HG02588 (cell line): Measurements from ENCODE around the gene STARD8.
"Not testable (repeated sequence)": the region's sequence is repeated elsewhere in the genome, so short reads cannot be mapped to it uniquely, and the experiment has no call there.

ENCODE experiments used
- ATAC-seq: cut with Tn5 transposase; IDR thresholded peaks from one replicate; pipeline ENCODE4 v1.9.1; 2021; ENCODE audit warnings: mild to moderate bottlenecking, moderate library complexity; ENCODE audit not compliant: unreplicated experiment

The STARD8 gene

DNA sequence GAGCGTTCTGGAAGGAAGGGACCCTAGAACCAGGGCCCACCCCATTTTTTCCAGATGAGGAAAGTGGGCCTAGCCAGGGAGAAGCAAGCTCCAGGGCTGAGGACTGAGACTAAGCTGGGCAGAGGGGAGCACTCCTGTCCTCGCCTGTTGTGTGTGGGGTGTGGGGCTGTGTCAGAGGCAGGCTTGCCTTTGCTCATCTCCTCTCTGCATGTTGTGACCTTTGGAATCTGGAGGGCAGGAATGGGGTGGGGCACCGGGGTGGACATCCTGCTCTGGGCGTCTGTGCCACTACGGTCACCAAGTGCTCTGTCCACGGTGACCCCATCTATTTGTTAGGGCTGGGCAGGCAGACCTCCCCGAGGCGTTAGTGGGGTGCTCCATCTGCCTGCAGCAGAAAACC is 41.5 kb downstream of the STARD8 start:
- ATAC-seq, result not testable (repeated sequence)

DNA sequence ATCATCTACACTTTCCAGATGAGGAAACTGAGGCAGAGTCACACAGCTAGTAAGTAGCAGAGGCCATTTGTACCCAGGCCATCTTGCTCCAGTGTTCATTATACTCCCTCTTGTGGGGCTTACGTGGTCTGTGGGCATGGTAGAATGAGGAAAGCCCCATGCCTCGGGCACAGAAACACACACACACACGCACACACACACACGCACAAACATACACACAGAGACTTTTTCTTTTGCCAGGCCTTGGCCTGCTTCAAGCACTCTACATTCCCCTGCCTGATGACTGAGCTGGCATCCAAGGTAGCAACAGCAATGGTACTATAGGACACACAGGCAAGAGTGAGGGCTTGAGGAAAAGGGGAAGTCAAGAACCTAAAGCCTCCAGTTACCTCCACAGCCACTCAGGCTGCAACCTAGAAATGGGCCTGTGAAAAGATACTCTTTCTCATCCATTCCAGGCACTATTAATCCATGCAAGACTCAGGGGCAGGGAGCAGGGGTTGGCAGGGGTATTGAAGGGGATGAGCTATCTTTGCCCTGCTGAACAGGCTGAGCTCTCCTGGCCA is 43.6 kb downstream of the STARD8 start:
- ATAC-seq, result no peak

DNA sequence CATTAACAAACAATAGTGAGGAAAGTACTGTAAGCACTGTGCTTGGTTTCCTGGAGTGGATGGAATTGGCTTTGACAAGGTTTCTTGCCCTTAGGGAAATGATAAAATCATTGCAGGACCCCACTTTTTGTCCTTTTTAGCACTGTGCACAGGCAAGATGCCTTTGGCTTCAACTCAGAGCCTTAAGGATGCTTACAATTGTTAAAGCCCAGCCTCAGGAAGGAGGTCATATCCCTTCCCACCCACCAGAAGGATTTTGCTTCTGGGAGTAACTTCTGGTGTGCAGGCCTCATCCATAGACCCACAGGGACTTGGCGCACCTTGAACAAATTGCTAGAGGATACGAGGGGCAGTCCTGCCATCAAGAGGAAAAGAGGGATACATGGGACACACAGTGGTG is 44.5 kb downstream of the STARD8 start:
- ATAC-seq, result no peak

DNA sequence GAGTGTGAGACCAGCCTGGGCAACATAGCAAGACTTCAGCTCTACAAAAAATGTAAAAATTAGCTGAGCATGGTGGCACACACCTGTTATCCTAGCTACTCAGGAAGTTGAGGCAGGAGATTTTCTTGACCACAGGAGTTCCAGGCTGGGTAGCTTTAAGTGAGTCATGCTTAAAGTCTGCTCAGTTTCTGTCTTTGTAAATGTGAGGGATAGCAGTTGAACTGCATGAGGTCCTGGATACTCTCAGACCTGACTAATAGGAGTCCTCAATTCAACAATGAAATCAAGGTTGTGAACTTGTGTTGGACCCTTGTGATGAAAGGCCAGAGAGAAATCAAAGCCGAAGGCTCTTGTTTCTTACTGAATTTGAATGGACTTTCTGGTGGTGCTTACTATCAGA is 45.2 kb downstream of the STARD8 start:
- ATAC-seq, result no peak

DNA sequence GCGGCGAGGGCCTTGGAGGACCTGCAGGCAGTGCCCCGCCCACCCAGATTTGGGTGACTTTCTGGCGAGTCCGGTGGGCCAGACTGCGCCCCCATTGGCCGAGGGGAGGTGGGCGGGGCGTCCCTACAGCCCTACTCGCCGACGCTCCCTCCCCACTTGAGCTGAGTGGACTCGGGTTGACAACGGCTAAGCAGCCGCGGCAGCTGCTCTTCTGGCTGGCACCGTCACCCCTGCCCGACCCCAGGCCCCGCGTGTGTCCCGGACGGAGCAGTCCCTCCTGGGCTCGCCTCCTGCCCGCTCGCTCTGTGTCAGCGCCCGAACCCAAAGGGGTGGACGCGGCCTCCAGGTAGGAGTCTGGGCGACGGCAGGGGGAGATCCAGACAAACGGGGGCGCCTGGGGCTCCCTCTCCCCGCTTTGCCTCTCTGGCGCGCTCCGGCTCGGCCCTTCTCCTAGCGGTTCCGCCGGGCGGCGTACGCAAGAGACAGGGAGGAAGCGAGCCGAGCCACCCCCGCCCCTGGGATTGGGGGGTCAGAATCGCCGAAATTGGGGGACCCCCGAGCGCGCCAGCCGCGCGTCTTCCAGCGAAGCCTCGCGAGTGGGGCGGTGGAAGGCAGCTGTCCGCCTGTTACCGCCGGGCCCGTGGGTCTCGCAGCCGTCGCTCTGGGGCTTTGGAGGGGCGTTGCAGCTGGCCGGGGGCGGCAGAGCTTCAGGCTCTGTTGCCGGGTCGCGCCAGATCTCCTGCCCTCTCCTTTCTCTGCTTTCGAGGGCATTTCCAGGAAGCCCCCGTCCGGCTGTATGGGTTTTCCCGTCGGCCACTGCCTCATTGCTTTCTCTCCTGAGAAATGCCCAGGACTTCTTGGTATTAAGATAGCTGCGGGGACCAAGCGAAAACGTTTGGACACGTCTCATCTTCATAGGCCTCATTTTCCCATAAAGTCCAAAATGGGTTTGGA is 46.3 kb downstream of the STARD8 start:
- ATAC-seq, result peak; percentile 56

DNA sequence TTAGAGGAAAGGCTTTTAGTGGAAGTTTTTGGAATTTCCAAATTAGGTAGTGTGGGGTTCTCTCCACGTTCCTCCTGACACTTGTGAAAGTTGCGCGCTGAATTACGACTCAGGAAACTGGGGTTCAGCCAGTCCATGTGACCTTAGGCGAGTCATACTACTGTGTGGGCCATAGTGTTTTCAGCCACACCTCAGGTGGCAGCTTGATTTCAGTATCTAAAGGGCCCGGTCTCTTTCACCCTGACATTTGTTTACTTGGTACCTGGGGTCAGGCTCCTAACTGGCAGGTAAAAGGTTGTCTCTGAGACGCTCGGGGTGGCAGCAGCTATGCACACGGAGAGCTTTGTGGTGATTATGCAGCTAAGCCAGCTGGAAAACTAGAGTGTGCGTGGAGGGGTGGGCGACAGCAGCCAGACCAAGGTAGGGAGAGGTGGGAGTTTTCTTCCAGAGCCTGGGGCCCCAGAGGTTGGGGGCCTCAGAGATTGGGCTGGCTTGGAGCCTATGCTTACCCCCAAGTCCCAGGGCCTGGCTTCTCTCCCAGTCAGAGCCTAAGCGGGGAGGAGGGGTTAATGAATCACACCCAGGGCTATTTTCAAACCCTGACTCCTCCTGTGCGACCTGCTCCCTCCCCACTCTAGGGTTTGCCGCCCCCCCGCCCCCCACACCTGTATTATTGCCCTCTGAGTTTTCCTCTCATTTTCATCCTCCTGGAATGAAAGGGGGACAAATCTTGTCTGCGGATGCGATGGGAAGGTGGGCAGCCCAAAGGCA is 47.2 kb downstream of the STARD8 start:
- no peak for ATAC-seq

DNA sequence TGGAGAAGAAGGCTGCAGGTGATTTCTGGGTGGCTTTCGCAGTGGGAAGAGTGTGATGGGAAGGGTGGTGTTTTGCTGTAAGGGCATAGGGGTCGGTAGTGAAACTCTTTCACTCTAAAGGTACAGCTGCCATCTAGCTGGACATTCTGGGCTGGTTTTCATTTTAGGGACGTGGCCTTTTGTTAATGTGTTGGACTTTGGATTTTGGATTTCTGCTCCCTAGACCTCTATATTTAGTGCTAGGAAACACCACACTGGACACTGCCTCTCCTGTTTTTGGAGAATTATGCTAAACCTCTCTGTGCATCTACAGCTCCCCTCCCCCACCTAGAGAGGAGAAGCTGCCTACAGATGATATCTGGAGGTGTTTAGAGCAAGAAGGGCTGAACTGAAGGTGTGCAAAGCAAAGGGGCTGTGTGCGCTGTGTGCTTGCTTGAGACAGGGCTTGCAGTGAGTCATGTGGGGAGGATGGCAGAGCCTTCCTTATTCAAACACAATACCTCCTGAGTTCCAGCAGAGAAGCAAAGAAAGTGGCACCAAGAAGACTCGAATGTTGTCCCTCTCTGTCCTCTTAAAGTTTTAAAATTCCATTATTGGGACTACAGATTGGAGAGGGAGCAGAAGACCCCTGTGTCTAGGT is 47.9 kb downstream of the STARD8 start:
- ATAC-seq, result no peak

DNA sequence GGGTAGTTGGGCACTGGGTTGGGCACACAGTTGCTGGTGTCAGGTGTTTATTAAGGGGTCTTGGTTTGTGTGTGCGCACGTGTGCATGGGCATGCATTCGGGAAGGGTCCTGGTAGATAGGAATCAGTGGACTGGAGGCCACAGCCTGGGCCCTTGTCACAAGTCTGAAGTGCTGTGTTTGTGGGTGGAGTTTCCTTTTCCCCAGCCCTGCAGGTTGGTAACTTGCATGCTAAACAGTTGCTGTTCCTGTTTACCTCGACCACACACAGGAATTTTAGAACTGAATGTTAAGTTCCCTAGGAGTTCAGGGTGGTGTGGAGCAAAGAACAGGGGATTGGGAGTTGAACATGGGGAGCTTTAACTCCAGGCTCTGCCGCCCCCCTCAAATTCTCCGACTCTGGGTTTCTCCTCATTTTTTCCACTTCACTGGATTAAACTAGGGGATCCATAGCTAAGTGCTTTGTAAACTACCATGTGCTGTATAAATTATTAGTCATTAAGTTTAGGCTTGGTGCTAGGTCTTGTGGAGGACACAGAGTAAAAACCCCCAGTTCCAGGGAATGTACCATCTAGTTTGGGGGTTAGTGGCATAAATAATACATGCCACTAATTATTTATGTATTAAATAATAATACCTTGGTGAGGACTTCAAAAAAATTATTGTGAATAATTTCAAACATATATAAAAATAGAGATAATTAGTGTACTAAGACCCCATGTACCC is 49.0 kb downstream of the STARD8 start:
- ATAC-seq, result no peak

DNA sequence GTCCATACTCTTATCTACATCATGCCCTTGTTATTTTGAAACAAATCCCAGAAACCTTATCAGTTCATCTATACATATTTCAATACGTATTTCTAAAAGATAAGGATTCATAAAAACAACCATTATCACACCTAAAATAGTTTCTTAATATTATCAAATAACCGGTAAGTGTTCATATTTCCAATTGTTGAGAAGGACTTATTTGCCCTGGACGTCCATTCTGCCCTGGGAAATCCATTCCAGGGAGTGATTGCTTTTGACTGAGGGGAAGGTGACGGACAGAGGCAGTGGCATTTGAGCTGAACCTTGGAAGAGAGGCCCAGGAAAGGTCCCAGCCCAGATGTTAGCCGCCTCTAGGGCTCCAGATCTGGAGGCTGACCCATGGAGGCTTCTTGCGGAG is 49.6 kb downstream of the STARD8 start:
- no peak for ATAC-seq

DNA sequence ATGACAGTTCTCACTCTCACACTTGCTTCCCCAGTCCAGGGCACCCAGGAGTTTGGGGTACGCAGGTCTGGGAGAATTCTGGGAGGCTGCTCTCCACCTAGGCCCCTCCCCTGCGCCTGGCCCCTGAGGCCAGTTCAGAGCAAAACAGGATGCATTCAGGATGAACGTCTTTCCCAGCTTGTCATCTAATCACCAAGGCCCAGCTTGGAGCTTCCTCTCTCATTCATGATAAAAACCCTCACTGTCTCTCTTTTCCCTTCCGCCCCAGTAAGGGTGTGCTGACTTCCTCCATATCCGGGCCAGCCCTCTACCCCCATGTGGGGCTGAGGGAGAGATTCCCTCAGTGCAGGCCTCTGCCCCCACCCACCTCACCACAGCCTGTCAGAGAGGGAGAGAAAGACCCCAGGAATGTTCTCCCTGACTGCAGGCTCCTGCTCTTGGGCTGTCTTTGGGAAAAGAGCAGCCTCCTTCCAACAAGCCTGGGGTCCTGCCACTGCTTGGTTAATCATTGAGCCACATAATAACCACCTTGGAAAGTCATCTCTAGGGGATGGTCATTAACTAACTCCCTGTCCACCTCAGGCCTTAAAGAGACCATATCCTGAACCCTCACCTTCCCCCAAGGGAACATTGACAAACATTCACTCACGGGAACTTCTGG is 50.1 kb downstream of the STARD8 start:
- no peak for ATAC-seq

DNA sequence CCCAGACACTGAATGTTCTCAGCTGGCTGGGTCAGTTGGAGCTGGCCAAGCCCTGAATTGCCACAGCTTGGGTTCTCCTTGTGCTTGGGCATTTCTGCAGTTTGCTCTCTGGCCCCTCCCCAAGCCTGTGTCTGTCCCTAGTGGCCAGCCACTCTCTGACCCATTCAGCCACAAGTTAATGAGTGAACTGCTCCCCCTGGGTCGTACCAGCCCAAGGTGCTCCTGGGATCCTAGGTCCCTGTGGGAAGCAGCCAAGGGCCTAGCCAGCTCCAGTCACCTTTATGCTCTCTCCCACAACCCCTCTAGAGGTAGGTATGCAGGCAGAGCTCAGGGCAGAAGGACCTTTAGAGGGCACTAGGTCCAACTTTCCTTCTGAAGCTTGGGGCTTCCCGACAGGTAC is 51.5 kb downstream of the STARD8 start:
- no peak for ATAC-seq

DNA sequence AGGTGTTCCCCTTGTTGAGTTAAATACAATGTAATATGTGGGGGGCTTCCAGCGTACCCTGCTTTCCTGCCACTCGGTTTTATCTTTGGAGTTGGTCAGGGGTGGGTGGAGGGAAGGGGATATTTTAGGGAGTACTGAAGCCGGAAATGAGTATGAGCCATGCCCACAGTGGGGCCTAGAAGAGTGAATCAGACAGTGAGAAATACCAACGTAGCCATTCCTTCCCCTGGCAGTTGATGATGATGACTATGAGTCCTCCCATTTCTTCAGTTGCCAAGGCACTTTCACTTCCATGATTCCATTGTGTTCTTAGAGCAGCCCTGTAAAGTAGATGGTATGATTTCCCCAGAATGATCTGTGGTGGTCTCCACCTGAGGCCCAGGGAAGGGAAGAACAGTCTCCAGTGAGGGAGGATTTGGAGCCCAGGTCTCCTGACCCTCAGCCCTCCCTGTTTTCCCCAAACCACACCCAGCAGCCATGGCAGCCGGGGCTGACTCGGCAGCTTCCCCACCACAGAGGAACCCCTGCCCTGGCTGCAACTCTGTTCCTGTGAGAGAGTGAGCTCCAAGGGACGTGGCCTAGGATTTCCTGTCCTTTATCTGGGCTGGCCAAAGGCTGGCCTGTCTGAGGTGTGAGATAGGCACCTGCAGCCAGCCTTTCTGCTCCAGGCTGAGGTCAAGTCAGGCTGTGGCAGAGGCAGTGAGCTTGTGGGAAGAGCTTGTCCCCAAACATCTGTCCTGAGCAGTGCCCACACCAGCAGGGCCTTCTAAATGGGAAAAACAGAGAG is 52.7 kb downstream of the STARD8 start:
- ATAC-seq, result no peak

DNA sequence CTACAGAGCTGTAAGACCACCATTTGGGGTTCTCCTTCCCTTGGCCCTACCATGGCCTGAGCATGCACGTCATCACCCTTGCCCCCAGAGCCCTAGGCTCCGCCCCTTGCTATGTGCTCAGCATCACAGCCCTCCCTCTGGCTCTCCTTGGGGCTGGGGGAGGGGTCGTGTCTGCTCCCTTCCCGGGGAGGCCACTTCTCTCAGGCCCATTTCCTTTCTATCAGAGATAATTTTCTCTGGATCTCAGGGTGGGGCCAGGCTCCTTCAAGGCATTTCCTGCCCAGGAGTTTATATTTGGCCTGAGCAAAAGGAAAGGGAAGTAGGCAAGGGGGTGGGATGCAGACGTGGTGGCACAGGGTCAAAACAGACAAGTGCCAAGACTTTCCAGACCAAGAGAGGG is 55.9 kb downstream of the STARD8 start:
- no peak for ATAC-seq

DNA sequence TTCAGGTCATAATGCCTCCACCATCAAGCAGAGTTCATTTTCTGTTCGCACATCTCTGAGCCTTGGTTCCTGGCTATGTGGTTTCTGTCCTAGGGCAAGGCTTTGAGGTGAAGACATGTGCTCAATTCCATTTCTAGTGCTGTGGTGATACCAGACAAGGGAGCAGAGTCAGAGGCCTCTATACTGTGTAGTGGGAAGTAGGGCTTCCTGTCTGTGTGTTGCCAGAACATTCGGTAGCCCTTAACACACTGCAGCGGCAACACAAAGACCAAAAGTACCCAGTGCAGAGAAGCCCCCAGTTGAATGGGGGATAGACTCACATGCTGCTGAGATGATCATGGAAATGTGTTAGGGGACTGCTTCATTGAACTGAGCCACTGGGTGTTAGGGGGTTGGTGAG is 56.4 kb downstream of the STARD8 start:
- no peak for ATAC-seq

DNA sequence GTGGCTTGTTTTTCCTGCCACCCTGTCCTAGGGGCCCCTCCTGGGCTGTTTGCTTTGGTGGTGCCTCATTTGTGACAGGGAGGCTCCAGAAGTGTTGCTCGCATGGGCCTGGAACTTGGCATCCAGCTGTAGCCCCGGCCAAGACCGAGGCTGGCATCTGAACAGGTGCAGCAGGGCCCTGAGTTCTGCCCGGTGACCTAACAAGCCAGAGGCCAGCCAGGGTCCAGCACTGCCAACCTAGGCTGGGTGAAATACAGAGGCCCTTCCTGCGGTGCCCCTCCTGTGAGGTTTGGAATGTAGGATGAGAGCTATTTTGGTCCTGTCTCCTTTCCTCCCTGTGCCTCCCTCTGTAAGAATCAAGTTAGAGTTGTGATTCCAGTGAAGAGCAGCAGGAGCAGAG is 58.5 kb downstream of the STARD8 start:
- ATAC-seq, result no peak

DNA sequence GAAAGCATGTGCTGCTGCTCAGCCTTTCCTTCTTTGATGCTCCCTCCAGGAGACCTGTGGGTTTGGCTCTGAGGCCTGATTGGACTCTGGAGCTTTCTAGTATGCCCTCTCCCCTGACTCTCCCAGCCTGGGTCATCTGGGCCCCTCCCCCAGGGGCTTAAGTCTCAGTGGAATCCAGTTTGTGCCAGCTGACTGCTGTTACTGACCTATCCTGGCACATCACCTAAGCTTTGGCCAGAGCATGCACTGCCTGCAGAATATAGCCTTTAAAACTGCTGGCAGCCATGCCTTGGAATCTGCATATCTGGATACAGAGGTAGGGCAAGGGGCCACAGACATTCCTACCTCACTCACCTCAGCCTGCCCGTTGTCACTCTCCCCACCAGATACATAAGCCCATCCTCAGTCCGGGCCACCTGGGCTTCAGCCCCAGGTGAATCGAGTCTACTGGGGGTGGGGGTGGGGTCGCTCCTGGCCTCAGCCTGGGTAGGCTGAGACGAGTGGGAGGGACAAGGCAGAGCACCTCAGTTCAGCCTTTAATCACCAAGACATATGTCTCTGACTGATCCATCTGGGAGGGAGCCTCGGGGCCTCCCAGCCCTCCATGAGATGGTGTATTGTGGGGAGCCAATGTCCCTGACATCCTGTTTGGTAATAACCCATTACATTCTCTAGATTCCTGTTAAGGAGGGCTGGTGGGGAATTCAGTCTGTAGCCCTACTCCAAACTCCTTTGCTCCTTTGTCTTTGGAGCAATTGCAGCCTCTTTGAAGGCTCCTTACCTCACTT is 61.2 kb downstream of the STARD8 start:
- ATAC-seq, result no peak

DNA sequence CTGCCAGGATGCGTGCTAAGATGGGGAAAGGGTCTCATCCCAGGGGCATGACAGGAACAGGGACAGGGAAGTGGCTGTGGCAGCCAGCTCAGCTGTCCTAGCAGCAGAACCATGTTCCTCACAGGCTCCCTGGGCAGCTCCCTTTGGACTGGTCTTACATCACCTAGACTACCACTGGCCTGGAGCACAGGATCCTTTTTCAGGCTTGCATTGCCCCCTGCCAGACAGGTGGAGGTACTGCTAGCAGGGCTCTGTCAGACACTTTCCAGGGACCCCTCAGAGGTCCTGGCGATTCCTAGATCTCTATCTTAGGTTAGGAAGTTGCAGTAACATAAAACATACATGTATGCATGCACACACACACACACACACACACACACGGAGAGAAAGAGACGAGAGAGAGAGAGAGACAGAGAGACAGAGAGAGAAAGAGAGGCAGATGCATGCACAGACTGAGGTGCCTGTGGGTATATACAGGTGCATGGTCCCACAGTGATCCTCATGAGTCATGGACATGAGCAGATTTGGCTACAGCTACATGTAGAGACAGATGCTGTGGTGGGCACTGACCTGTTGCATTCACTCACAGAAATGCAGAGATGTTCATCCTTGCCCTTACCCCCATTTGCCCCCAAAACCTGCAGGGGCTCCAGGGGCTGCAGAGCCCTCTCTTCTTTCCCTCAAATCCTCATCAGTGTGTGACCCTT is 63.6 kb downstream of the STARD8 start:
- ATAC-seq, result no peak

DNA sequence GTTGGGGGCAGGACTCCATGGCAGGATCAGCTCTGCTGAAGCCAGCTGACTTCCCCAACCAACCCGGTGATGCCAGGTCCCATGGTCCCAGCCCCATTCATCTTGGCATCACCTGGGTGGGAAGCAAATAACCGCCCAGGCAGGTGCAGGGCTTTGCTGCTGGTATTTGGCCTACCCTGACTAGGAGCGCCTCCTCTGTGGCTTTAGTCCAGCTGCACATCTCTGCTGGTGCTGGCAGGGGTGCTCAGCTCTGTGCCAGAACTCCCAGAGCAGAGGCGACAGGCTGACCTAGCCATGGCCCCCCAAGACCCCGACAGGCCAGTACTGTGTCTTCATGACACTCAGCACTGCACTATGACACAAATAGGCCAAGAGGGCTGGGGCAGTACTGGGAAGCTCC is 64.4 kb downstream of the STARD8 start:
- no peak for ATAC-seq
